ENCODE results near the gene CACNA2D1. TPM values are rescaled to one million over a fixed set of nuclear protein-coding genes. Genes with fewer than 3 reads are reported as not detected.
A peak's percentile ranks its signal among the peaks of the same experiment; 100 is the strongest.

The CACNA2D1 gene
- total RNA-seq, 1 donor from 2014 or later: 16.9 TPM

DNA sequence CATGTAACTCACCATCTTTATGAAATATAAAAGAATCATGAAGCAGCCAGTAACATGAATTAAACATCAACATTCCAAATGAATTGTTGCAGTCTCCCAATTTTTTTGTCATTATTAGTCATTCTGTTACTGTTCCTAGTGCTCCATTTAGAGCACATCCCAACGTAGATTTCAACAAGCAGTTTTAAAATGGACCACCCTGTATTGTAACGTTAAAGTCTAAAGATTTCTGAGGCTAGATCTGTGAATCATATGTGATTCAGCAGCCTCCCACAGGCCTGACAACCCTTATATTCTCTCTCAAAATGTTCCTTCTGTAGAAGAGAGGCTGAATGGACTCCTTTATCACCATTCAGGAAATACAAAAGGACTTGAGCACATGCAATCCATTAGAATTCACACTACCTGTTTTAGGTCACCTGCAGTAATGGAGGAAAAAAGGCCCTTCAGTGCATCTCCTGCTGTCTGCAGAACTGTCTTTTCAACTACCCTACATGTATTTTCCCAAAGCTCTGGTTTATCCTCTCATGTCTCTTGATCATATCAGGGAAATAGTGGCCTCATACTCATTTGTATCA is 81.4 kb downstream of the CACNA2D1 start:
- ATAC-seq (no peak), DNase-seq (ENCODE audit: low spot score) (no peak)
- intact Hi-C loops (cut with DNase I): no loop called here

GRCh38 chr7:82360591-82361368 is 82.8 kb downstream of the CACNA2D1 start:
- no peak for ATAC-seq
- no peak for DNase-seq (ENCODE audit: low spot score)
- intact Hi-C loops (cut with DNase I): no loop called here

DNA sequence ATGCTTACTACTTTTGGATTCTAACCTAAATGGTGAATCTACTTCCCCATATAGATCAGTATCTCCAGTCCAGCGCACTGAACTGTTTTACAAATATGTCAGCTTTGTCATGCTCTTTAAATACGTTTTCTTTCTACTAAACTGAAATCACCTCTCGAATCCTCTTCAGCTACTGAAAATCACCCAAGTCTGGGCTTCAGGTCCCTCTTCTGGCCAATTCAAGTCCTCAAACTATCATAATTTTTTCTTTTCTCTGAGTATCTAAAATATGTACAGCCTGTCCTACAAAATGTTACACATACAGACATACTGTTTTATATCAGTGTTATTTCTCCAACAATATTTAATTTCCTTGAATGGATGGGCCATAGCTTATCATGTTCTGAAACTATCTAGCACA is 84.2 kb downstream of the CACNA2D1 start:
- intact Hi-C loops (cut with DNase I): no loop called here
- DNase-seq (ENCODE audit: low spot score) (no peak), ATAC-seq (no peak)

DNA sequence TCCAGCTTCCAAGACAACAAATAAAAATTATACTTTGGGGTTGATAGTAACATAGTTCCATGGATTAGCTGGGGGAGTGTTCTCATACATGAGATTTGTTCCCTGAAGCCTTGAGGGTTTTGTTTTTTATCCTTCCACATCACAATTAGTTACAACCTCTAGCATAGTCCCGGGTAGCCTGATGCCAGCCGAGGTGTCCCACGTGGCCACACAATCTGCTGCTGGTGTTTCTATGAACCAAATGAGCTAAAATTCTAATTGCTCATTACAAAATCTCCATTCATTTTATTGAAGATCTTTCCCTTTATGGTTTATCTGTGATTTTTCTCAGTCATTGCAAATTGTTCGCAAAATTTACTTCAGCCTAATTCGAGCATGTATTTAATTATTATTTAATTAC is 84.7 kb downstream of the CACNA2D1 start:
- intact Hi-C loops (cut with DNase I): no loop called here
- no peak for DNase-seq (ENCODE audit: low spot score)
- ATAC-seq: no peak

DNA sequence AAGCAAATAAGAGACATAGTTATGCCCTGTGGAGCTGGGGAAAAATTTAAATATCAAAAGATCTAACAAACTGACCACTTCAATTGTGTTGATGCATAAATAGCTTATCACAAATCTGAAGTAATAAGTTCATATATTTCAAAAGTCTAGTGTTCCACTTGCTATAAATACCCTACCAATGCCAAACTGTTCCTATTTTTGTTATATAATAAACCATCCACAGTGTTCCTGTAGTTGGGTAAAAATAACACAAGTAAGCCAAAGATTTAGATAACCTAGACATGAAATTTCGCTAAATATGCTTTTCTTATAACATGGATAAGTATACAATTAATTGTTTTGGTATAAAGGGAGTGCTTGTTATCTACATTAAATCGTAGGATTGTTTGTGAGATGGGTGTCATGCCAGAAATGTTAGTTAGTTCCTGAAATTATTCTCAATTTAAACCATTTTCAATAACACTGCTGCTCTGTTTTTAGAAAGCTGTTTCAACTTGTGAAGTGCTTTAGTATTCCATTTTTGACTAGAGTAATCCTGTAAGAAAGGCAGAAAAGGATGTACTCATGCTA is 85.5 kb downstream of the CACNA2D1 start:
- no peak for ATAC-seq
- intact Hi-C loops (cut with DNase I): no loop called here

GRCh38 chr7:82348251-82348650 is 95.3 kb downstream of the CACNA2D1 start:
- intact Hi-C loops (cut with DNase I): no loop called here
- ATAC-seq: peak; percentile 45
- DNase-seq (ENCODE audit: low spot score): no peak

More for the DNA sequence above, 85.5 kb downstream of the CACNA2D1 start:
- no peak for DNase-seq (ENCODE audit: low spot score)

DNA sequence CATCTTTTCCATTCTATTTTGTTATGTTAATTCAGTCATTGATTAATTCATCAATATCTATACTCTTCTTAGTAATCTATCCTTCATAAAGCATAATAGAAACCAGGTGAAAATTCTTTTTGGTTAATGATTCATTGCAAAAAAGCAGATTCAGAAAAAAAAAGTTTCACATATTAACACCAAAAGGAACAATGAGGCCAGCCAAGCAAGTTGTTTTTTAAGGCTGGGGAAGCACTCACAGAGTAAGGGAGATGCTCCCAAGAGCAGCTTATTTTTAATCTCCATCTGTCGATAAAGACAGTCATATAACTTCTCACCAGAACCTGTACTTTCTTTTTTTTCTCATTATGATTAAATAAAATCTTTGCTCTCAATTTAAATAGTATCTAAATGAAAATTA is 95.8 kb downstream of the CACNA2D1 start:
- ATAC-seq (no peak), DNase-seq (ENCODE audit: low spot score) (no peak)
- intact Hi-C loops (cut with DNase I): no loop called here

GRCh38 chr7:82345886-82346285 is 97.7 kb downstream of the CACNA2D1 start:
- ATAC-seq: no peak
- intact Hi-C loops (cut with DNase I): no loop called here
- no peak for DNase-seq (ENCODE audit: low spot score)

- DNase-seq (ENCODE audit: low spot score): no peak
- ATAC-seq: no peak
- intact Hi-C loops (cut with DNase I): no loop called here
These were observed 99.9 kb downstream of the CACNA2D1 start for GRCh38 chr7:82343716-82344115.

DNA sequence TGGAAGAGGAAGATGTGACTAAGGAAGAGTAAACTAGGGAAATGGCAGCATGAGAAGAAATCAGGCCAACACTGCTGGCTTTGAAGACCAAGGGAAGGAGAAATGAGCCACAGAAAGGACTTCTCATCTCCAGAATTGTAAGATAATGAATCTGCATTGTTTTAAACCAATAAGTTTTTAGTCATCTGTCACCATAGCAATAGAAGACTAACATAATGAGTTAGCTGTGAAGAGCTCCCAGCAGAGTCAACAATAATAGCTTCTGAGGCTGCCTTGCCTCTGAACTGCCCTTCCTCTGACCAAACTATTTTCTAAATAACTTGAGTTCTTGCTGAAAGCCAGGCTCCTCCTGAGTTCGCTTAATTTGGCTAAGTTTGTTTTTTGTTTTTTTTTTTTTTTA is 103.6 kb downstream of the CACNA2D1 start:
- ATAC-seq (no peak), DNase-seq (ENCODE audit: low spot score) (no peak)
- intact Hi-C loops (cut with DNase I): no loop called here

- intact Hi-C loops (cut with DNase I): no loop called here
- DNase-seq (ENCODE audit: low spot score) (no peak), ATAC-seq (no peak)
These were observed 107.7 kb downstream of the CACNA2D1 start for GRCh38 chr7:82335927-82336326.

GRCh38 chr7:82335001-82335400 is 108.6 kb downstream of the CACNA2D1 start:
- intact Hi-C loops (cut with DNase I): no loop called here
- DNase-seq (ENCODE audit: low spot score) (no peak), ATAC-seq (no peak)

GRCh38 chr7:82331234-82331633 is 112.3 kb downstream of the CACNA2D1 start:
- intact Hi-C loops (cut with DNase I): no loop called here
- DNase-seq (ENCODE audit: low spot score): no peak
- ATAC-seq: no peak

GRCh38 chr7:82330706-82331215 is 112.8 kb downstream of the CACNA2D1 start:
- intact Hi-C loops (cut with DNase I): no loop called here
- no peak for ATAC-seq

DNA sequence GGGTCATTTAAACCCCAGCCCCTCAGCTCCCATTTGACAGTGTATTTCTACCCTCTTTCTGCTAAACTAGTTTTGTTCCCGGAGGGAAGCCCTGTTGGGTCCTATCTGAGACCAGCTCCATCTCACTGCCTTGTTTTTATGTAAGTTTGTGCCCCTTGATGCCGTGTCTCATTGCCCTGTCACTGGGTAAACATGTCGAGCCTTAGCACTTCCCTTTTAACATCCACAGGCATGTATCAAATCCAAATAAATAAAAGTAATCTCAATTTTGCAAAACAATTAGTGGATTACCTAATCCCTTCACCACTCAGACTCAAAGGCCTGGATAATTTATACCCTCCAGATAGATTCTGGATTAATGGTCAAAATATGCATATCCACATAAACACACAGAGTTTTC is 115.7 kb downstream of the CACNA2D1 start:
- intact Hi-C loops (cut with DNase I): no loop called here
- DNase-seq (ENCODE audit: low spot score) (no peak), ATAC-seq (no peak)

More at GRCh38 chr7:82330706-82331215, 112.8 kb downstream of the CACNA2D1 start:
- DNase-seq (ENCODE audit: low spot score): no peak

GRCh38 chr7:82325416-82325815 is 118.2 kb downstream of the CACNA2D1 start:
- intact Hi-C loops (cut with DNase I): no loop called here
- no peak for ATAC-seq
- DNase-seq (ENCODE audit: low spot score): no peak

GRCh38 chr7:82323806-82324205 is 119.8 kb downstream of the CACNA2D1 start:
- no peak for DNase-seq (ENCODE audit: low spot score)
- intact Hi-C loops (cut with DNase I): no loop called here
- ATAC-seq: no peak

- ATAC-seq (peak; percentile 80), DNase-seq (ENCODE audit: low spot score) (peak; percentile 77)
- intact Hi-C loops (cut with DNase I): no loop called here
These were observed 123.9 kb downstream of the CACNA2D1 start for GRCh38 chr7:82319674-82320118.

DNA sequence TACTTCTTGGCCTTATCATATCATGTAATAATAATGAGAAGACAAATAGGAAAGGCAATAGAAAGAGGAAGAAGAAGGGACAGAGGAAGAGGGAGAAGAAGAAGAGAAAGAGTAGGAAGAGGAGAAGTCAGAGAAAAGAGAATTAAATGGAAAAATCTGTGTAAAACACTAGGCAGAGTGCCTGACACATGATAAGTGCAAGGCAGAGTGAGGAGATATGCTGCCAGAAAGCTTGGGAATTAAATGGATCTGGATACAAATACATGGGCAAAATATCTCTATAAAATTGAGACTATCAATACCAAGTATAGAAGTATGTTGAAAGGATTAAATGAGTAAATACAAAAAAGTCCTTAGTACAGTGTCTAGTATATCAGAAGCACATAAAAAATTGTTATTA is 124.8 kb downstream of the CACNA2D1 start:
- intact Hi-C loops (cut with DNase I): no loop called here
- ATAC-seq (no peak), DNase-seq (ENCODE audit: low spot score) (no peak)

- DNase-seq (ENCODE audit: low spot score) (no peak), ATAC-seq (no peak)
- intact Hi-C loops (cut with DNase I): no loop called here
These were observed 125.8 kb downstream of the CACNA2D1 start for GRCh38 chr7:82317760-82318159.
